OCI-LY3 (cell line): ENCODE measurements around the gene SULT1C2.
"Not testable (repeated sequence)": the region's sequence is repeated elsewhere in the genome, so short reads cannot be mapped to it uniquely, and the experiment has no call there.

Source experiments
- H2AFZ ChIP-seq: fragments of 200-600, 300-600 bp; shearing (Covaris generic); 2 replicates; pipeline ENCODE4 v1.6.0; 2014; ENCODE audit warnings: antibody characterized with exemption, low read depth, low read length
- H3K27ac ChIP-seq: fragments of 200-600, 300-600 bp; sonication (generic); 2 replicates; pipeline ENCODE4 v1.5.1; 2014; ENCODE audit warnings: mild to moderate bottlenecking, low read length, moderate library complexity, mixed read lengths
- H3K27me3 ChIP-seq: fragments of 200-600, 300-600 bp; sonication (generic); 2 replicates; pipeline ENCODE4 v1.6.1; 2014; ENCODE audit warnings: low read depth, low read length, mixed read lengths
- H3K36me3 ChIP-seq: fragments of 200-600, 300-600 bp; sonication (generic); replicated peaks from 2 replicates; pipeline ENCODE3; 2014; ENCODE audit warnings: low read depth, low read length, mixed read lengths
- H3K4me1 ChIP-seq: fragments of 300-600, 200-600 bp; sonication (generic); 2 replicates; pipeline ENCODE4 v1.6.1; 2014; ENCODE audit warnings: low read length, mixed read lengths
- H3K4me2 ChIP-seq: fragments of 200-600, 300-600 bp; sonication (generic); 2 replicates; pipeline ENCODE4 v1.6.1; 2014; ENCODE audit warnings: low read length, mixed read lengths
- H3K4me3 ChIP-seq: fragments of 300-600, 200-600 bp; sonication (generic); 2 replicates; pipeline ENCODE4 v1.5.1; 2014; ENCODE audit warnings: antibody characterized with exemption, mild to moderate bottlenecking, low read length, moderate library complexity
- H3K79me2 ChIP-seq: fragments of 300-600, 200-600 bp; shearing (Covaris generic); 2 replicates; pipeline ENCODE4 v1.6.1; 2014; ENCODE audit warnings: mild to moderate bottlenecking, low read length, mixed read lengths
- H3K9ac ChIP-seq: fragments of 300-600, 200-600 bp; shearing (Covaris generic); 2 replicates; pipeline ENCODE4 v1.6.0; 2014; ENCODE audit warnings: mild to moderate bottlenecking, low read length, moderate library complexity
- H3K9me3 ChIP-seq: fragments of 200-600, 300-600 bp; shearing (Covaris generic); 2 replicates; pipeline ENCODE4 v1.6.1; 2014; ENCODE audit warnings: low read length, mixed read lengths; ENCODE audit not compliant: insufficient read depth
- H4K20me1 ChIP-seq: fragments of 200-600, 300-600 bp; sonication (generic); 2 replicates; pipeline ENCODE4 v1.6.1; 2016; ENCODE audit warnings: low read length, mixed read lengths; ENCODE audit not compliant: insufficient read depth
- CTCF ChIP-seq: fragments of 200-600, 300-600 bp; sonication (generic); IDR thresholded peaks from 2 replicates; pipeline ENCODE4 v1.5.1; 2014; ENCODE audit warnings: antibody characterized with exemption, low read length, low read depth
- EZH2phosphoT487 ChIP-seq: fragments of 200-600 bp; shearing (Covaris generic); IDR thresholded peaks from 2 replicates; pipeline ENCODE4 v1.6.1; 2018; ENCODE audit warnings: antibody characterized with exemption, mixed run types, low read depth

Gene SULT1C2

GRCh38 chr2:108355906-108356734 is 67.4 kb downstream of the SULT1C2 start:
- Histone ChIP-seq H3K27me3 (peaks cover 4% of the 10 kb centered on the region; the same call in 1 of the 2 replicates), H4K20me1 (no peaks in the 10 kb centered on the region), H3K9ac (no peak overlapping the region), H2AFZ (no peak overlapping the region), H3K4me3 (no peak overlapping the region), H3K4me2 (no peak overlapping the region), H3K4me1 (no peaks in the 10 kb centered on the region), H3K9me3 (no peaks in the 10 kb centered on the region), H3K79me2 (no peaks in the 10 kb centered on the region), H3K27ac (no peak overlapping the region), H3K36me3 (no peaks in the 10 kb centered on the region)
- no peak for TF ChIP-seq CTCF
- TF ChIP-seq EZH2phosphoT487: no peak

GRCh38 chr2:108359336-108359735 is 70.6 kb downstream of the SULT1C2 start:
- not testable (repeated sequence) for H2AFZ ChIP-seq, H3K4me2 ChIP-seq, H3K27ac ChIP-seq, H3K27me3 ChIP-seq, H3K4me3 ChIP-seq, H3K36me3 ChIP-seq, H3K79me2 ChIP-seq, H3K9ac ChIP-seq, H4K20me1 ChIP-seq, H3K9me3 ChIP-seq
- H3K4me1 ChIP-seq: peaks cover 18% of the 10 kb centered on the region
